GM12873 (cell line): Measurements from ENCODE around the gene DHRS13.

Experiments
- CTCF ChIP-seq: IDR thresholded peaks from 2 replicates; pipeline ENCODE4 v1.5.1; 2012; ENCODE audit warnings: low read depth, mild to moderate bottlenecking, moderate library complexity, low read length, control low read depth; ENCODE audit not compliant: insufficient read depth; ENCODE audit errors: missing control alignments

DHRS13 gene

GRCh38 chr17:28849281-28849680 lies 53.6 kb downstream of the DHRS13 start:
- peak; percentile 5 for TF ChIP-seq CTCF

GRCh38 chr17:28848667-28849066 lies 54.2 kb downstream of the DHRS13 start:
- peak; percentile 69 for TF ChIP-seq CTCF
